Neural cell (in vitro differentiated cells): ENCODE data around the gene TTLL5. TPM values are rescaled to one million over a fixed set of nuclear protein-coding genes. Genes with fewer than 3 reads are reported as not detected.

ENCODE experiments used
- H2AFZ ChIP-seq: fragments of 200-600, 300-800 bp; sonication (generic), shearing (Covaris generic); 2 replicates; pipeline ENCODE4 v1.6.0; 2014; ENCODE audit warnings: low read depth, mild to moderate bottlenecking, antibody characterized with exemption, low read length, moderate library complexity
- H3F3A ChIP-seq: fragments of 200-600 bp; shearing (Covaris generic); 2 replicates; pipeline ENCODE4 v1.6.1; 2016; ENCODE audit warnings: mild to moderate bottlenecking, moderate library complexity, mixed read lengths, antibody characterized with exemption, low read length; ENCODE audit not compliant: insufficient read depth, poor library complexity, severe bottlenecking
- H3K27ac ChIP-seq: fragments of 200-600, 300-800 bp; sonication (generic), shearing (Covaris generic); 2 replicates; pipeline ENCODE4 v1.5.1; 2014; ENCODE audit warnings: mild to moderate bottlenecking, low read length, moderate library complexity
- H3K27me3 ChIP-seq: fragments of 300-800, 200-600 bp; sonication (generic), shearing (Covaris generic); 2 replicates; pipeline ENCODE4 v1.6.0; 2014; ENCODE audit warnings: mild to moderate bottlenecking, low read depth, low read length, moderate library complexity; ENCODE audit not compliant: insufficient read depth
- H3K36me3 ChIP-seq: fragments of 300-800, 200-600 bp; sonication (generic), shearing (Covaris generic); 2 replicates; pipeline ENCODE4 v1.5.1; 2014; ENCODE audit warnings: mild to moderate bottlenecking, antibody characterized with exemption, low read length, moderate library complexity; ENCODE audit not compliant: insufficient read depth
- H3K4me2 ChIP-seq: fragments of 300-800, 200-600 bp; sonication (generic), shearing (Covaris generic); 2 replicates; pipeline ENCODE4 v1.6.0; 2014; ENCODE audit warnings: mild to moderate bottlenecking, low read length
- H3K4me3 ChIP-seq: fragments of 300-800, 200-600 bp; sonication (generic), shearing (Covaris generic); 2 replicates; pipeline ENCODE4 v1.5.1; 2014; ENCODE audit warnings: mild to moderate bottlenecking, low read length, moderate library complexity
- H3K79me2 ChIP-seq: fragments of 200-600 bp; shearing (Covaris generic); replicated peaks from 2 replicates; pipeline ENCODE4 v1.6.0; 2014; ENCODE audit warnings: mild to moderate bottlenecking, low read length, moderate library complexity; ENCODE audit not compliant: insufficient read depth
- H3K9ac ChIP-seq: fragments of 300-800, 200-600 bp; sonication (generic), shearing (Covaris generic); 2 replicates; pipeline ENCODE4 v1.6.1; 2016; ENCODE audit warnings: mild to moderate bottlenecking, low read length, mixed read lengths
- H3K9me2 ChIP-seq: fragments of 200-600 bp; shearing (Covaris generic); 2 replicates; pipeline ENCODE4 v1.6.1; 2016; ENCODE audit warnings: mild to moderate bottlenecking, low read length, mixed read lengths; ENCODE audit not compliant: insufficient read depth
- H3K9me3 ChIP-seq: fragments of 200-600, 300-800 bp; sonication (generic), shearing (Covaris generic); 2 replicates; pipeline ENCODE4 v1.6.1; 2016; ENCODE audit warnings: mild to moderate bottlenecking, mixed run types, low read length, moderate library complexity, mixed read lengths
- H4K20me1 ChIP-seq: fragments of 200-600 bp; shearing (Covaris generic); 2 replicates; pipeline ENCODE4 v1.6.1; 2016; ENCODE audit warnings: mild to moderate bottlenecking, mixed run types; ENCODE audit not compliant: insufficient read depth
- CTCF ChIP-seq: fragments of 450-650 bp; IDR thresholded peaks from 2 replicates; pipeline ENCODE4 v1.5.1; 2014; ENCODE audit warnings: antibody characterized with exemption, mild to moderate bottlenecking, moderate library complexity; ENCODE audit not compliant: poor library complexity, severe bottlenecking
- EP300 ChIP-seq: fragments of 450-650 bp; conservative IDR thresholded peaks from 2 replicates; pipeline ENCODE4 v1.6.1; 2014; ENCODE audit warnings: antibody characterized with exemption, mild to moderate bottlenecking, moderate library complexity; ENCODE audit not compliant: poor library complexity, severe bottlenecking
- EZH2 ChIP-seq: fragments of 200-600, 300-800 bp; shearing (Covaris generic), sonication (generic); IDR thresholded peaks from 2 replicates; pipeline ENCODE4 v1.6.1; 2014; ENCODE audit warnings: antibody characterized with exemption, low read length, borderline replicate concordance, mild to moderate bottlenecking; ENCODE audit not compliant: insufficient read depth, poor library complexity, severe bottlenecking
- MXI1 ChIP-seq: fragments of 450-650 bp; conservative IDR thresholded peaks from 2 replicates; pipeline ENCODE4 v1.6.1; 2014; ENCODE audit warnings: antibody characterized with exemption, mild to moderate bottlenecking; ENCODE audit not compliant: poor library complexity, severe bottlenecking
- POLR2AphosphoS5 ChIP-seq: IDR thresholded peaks from 2 replicates; pipeline ENCODE4 v1.6.1; 2012
- RAD21 ChIP-seq: fragments of 450-650 bp; conservative IDR thresholded peaks from 2 replicates; pipeline ENCODE4 v1.6.1; 2014; ENCODE audit warnings: antibody characterized with exemption, mild to moderate bottlenecking, moderate library complexity
- SMC3 ChIP-seq: fragments of 450-650 bp; conservative IDR thresholded peaks from 2 replicates; pipeline ENCODE4 v1.6.1; 2014; ENCODE audit warnings: antibody characterized with exemption, mild to moderate bottlenecking, moderate library complexity; ENCODE audit not compliant: poor library complexity
- TAF1 ChIP-seq: IDR thresholded peaks from 2 replicates; pipeline ENCODE4 v1.6.1; 2012; ENCODE audit warnings: low read depth
- polyA plus RNA-seq: library from polyadenylated mRNA; depleted of rRNA; stranded (reverse); fragments of >200 nt; gene quantifications from 2 replicates; pipeline ENCODE4 v1.2.3, GENCODE V29; 2014
- TF ChIP-seq, protein P1 (sequence below): IDR thresholded peaks from 2 replicates; pipeline ENCODE4 v1.6.1; 2012; ENCODE audit warnings: borderline replicate concordance

TTLL5 gene
- polyA plus RNA-seq, 1 donor from 2014 or later: 8.2 TPM

GRCh38 chr14:75800792-75801191 is 139.7 kb downstream of the TTLL5 start:
- no peak overlapping the region for H3K4me3 ChIP-seq
- H3K27ac ChIP-seq: no peak overlapping the region
- H4K20me1 ChIP-seq: no peaks in the 10 kb centered on the region
- TF ChIP-seq EP300 (no peak), EZH2 (no peak), MXI1 (no peak), CTCF (no peak), SMC3 (no peak), TAF1 (no peak), POLR2AphosphoS5 (no peak)
- TF ChIP-seq, protein P1, sequence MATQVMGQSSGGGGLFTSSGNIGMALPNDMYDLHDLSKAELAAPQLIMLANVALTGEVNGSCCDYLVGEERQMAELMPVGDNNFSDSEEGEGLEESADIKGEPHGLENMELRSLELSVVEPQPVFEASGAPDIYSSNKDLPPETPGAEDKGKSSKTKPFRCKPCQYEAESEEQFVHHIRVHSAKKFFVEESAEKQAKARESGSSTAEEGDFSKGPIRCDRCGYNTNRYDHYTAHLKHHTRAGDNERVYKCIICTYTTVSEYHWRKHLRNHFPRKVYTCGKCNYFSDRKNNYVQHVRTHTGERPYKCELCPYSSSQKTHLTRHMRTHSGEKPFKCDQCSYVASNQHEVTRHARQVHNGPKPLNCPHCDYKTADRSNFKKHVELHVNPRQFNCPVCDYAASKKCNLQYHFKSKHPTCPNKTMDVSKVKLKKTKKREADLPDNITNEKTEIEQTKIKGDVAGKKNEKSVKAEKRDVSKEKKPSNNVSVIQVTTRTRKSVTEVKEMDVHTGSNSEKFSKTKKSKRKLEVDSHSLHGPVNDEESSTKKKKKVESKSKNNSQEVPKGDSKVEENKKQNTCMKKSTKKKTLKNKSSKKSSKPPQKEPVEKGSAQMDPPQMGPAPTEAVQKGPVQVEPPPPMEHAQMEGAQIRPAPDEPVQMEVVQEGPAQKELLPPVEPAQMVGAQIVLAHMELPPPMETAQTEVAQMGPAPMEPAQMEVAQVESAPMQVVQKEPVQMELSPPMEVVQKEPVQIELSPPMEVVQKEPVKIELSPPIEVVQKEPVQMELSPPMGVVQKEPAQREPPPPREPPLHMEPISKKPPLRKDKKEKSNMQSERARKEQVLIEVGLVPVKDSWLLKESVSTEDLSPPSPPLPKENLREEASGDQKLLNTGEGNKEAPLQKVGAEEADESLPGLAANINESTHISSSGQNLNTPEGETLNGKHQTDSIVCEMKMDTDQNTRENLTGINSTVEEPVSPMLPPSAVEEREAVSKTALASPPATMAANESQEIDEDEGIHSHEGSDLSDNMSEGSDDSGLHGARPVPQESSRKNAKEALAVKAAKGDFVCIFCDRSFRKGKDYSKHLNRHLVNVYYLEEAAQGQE: no peak
- H3K79me2 ChIP-seq: no peaks in the 10 kb centered on the region
- H3K4me2 ChIP-seq: no peak overlapping the region
- H3K9ac ChIP-seq: no peak overlapping the region
- H3K27me3 ChIP-seq: no peaks in the 10 kb centered on the region
- H2AFZ ChIP-seq: no peak overlapping the region
- no peaks in the 10 kb centered on the region for H3F3A ChIP-seq
- no peaks in the 10 kb centered on the region for H3K9me3 ChIP-seq
- no peaks in the 10 kb centered on the region for H3K36me3 ChIP-seq
- H3K9me2 ChIP-seq: no peaks in the 10 kb centered on the region

GRCh38 chr14:75802486-75802885 is 141.4 kb downstream of the TTLL5 start:
- H3K9me3 ChIP-seq: no peaks in the 10 kb centered on the region

More at GRCh38 chr14:75802486-75802885, 141.4 kb downstream of the TTLL5 start:
- Histone ChIP-seq H3K27me3 (no peaks in the 10 kb centered on the region), H2AFZ (no peak overlapping the region), H4K20me1 (no peaks in the 10 kb centered on the region), H3K79me2 (no peaks in the 10 kb centered on the region), H3F3A (no peaks in the 10 kb centered on the region), H3K9me2 (no peaks in the 10 kb centered on the region), H3K27ac (no peak overlapping the region), H3K4me3 (no peak overlapping the region), H3K36me3 (no peaks in the 10 kb centered on the region), H3K4me2 (no peak overlapping the region), H3K9ac (no peak overlapping the region)
- no peak for TF ChIP-seq CTCF
- TF ChIP-seq RAD21: no peak
- TF ChIP-seq EZH2: no peak
- TF ChIP-seq, protein P1: no peak
- TF ChIP-seq MXI1: no peak
